Common myeloid progenitor, CD34-positive (primary cell): Measurements from ENCODE around the gene DDX49.
"Not testable (repeated sequence)": the region's sequence is repeated elsewhere in the genome, so short reads cannot be mapped to it uniquely, and the experiment has no call there.

Source experiments
- CTCF ChIA-PET: fragments of 350-600 bp; sonication (Branson Sonifier 250); formaldehyde crosslinking; loops from one replicate; lab custom pipeline; 2021; ENCODE audit warnings: antibody characterized with exemption; lab: Charles Lee
- POLR2A ChIA-PET: fragments of 350-600 bp; sonication (Branson Sonifier 250); formaldehyde crosslinking; loops from one replicate; lab custom pipeline; 2021; ENCODE audit warnings: antibody characterized with exemption; lab: Charles Lee
- DNase-seq, 3 donors: peaks; one replicate each; pipeline versions ENCODE4 v3.0.0 to v3.0.0-alpha.2; 2013
- H3K27ac ChIP-seq, 2 experiments: 1 replicate in 1 of 2; 2 replicates in 1 of 2; pipeline ENCODE4 v1.7.0; 2013; ENCODE audit warnings: inconsistent platforms in 2 of 2, low read length in 2 of 2, mild to moderate bottlenecking in 2 of 2, low read depth in 1 of 2, moderate library complexity in 1 of 2; ENCODE audit not compliant: severe bottlenecking in 2 of 2, insufficient read depth in 1 of 2, poor library complexity in 1 of 2
- H3K27me3 ChIP-seq, 5 experiments: replicated peaks in 2 of 5; 1 replicate in 3 of 5; 2 replicates in 2 of 5; pipeline versions ENCODE4 v1.6.1 to v1.7.0; 2013; ENCODE audit warnings: low read length in 4 of 5, mild to moderate bottlenecking in 2 of 5, moderate library complexity in 2 of 5, inconsistent platforms in 1 of 5; ENCODE audit not compliant: insufficient read depth in 5 of 5, control insufficient read depth in 4 of 5
- H3K36me3 ChIP-seq, 4 experiments: 1 replicate in 2 of 4; 2 replicates in 2 of 4; pipeline versions ENCODE4 v1.6.1 to v1.7.0; 2013; ENCODE audit warnings: low read length in 3 of 4, control low read depth in 1 of 4, mild to moderate bottlenecking in 1 of 4; ENCODE audit not compliant: control insufficient read depth in 4 of 4, insufficient read depth in 4 of 4
- H3K4me1 ChIP-seq, 4 experiments: 1 replicate in 3 of 4; 2 replicates in 1 of 4; pipeline versions ENCODE4 v1.6.1 to v1.7.1; 2013; ENCODE audit warnings: low read length in 3 of 4, mild to moderate bottlenecking in 3 of 4, control low read depth in 1 of 4, inconsistent platforms in 1 of 4, moderate library complexity in 1 of 4; ENCODE audit not compliant: control insufficient read depth in 4 of 4, insufficient read depth in 4 of 4; ENCODE audit errors: control extremely low read depth in 1 of 4
- H3K4me3 ChIP-seq, 7 experiments: 1 replicate in 4 of 7; 2 replicates in 3 of 7; pipeline versions ENCODE4 v1.5.1 to v1.7.0; 2013; ENCODE audit warnings: mild to moderate bottlenecking in 7 of 7, low read length in 6 of 7, moderate library complexity in 6 of 7, inconsistent platforms in 2 of 7, low read depth in 2 of 7, control low read depth in 1 of 7; ENCODE audit not compliant: insufficient read depth in 4 of 7, control insufficient read depth in 1 of 7; ENCODE audit errors: extremely low read depth in 1 of 7
- H3K9me3 ChIP-seq, 5 experiments: 1 replicate in 4 of 5; 2 replicates in 1 of 5; pipeline versions ENCODE4 v1.6.1 to v1.7.1; 2013; ENCODE audit warnings: low read length in 4 of 5, mild to moderate bottlenecking in 2 of 5, inconsistent platforms in 1 of 5, low read depth in 1 of 5, moderate library complexity in 1 of 5; ENCODE audit not compliant: control insufficient read depth in 4 of 5, insufficient read depth in 2 of 5; ENCODE audit errors: control extremely low read depth in 1 of 5
- WGBS: methylation state at CpG from one replicate; pipeline ENCODE4 v1.1.5; 2013; ENCODE audit not compliant: insufficient coverage; 5-methylcytosine and 5-hydroxymethylcytosine counted together

DDX49 gene

DNA sequence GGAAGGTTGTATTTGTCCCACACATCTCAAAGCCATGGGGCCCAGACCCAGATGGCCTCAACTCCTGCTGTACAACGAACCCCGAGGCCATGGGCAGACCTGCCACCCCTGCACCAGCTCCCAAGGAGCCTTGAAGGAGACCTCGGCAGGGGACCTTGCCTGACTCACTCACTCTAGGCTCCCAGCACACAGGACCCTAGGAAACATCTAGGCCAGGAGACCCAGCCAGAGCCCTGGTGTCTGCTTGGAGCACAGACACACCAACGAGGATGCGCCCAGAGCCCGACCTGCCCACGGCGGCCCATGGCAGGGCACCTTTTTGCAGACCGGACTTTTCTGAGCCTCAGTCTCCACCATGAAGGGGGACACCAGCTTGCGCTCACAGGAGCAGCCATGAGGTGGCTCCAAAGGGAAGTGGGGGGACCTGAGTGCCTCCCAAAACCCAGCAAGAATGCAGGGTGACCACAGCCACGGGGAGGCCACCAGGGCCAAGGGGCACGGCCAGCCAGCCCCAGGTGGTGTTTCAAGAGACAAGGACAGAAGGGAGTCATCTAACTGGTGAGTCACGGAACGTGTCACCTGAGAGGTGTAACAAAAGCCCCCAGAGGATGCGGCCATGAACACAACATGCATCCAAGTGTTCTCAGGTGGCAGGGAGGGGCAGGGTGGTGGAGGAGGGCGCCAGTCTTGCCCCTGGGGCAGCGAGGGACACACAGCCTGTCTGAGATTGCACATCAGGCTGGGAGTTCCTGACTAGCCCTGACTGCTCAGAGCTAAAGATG lies 18.6 kb upstream of the DDX49 start:
- Histone ChIP-seq H3K9me3 (no peaks in the 10 kb centered on the region), H3K36me3 (peaks cover 2 to 58% (median 38%) of the 10 kb centered on the region in 4 experiments), H3K27me3 (peaks cover 0 to 15% (median 0%) of the 10 kb centered on the region in 5 experiments), H3K4me3 (no peak overlapping the region), H3K4me1 (peaks cover 0 to 3% (median 1%) of the 10 kb centered on the region in 4 experiments), H3K27ac (no peak overlapping the region)
- POLR2A ChIA-PET = no interaction called here
- CTCF ChIA-PET = no interaction called here
- 95% methylated on average over 15 of the region's 17 CpGs for WGBS
- DNase-seq = no peak

DNA sequence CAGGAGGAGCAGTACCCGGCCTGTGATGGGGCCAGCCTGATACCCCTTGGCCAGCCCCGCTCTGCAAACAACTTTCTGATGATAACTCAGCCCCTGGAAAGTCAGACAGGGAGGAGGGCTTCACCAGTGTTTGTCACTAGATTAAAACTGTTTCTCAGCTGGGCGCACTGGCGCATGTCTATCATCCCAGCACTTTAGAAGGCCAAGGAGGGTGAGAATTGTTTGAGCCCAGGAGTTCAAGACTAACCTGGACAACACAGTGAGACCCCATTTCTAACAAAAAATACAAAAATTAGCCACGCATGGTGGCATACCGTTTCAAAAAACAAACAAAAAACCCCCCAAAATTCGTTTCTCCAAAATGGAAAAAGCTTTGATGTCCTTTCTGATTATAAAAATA lies 18.0 kb upstream of the DDX49 start:
- peaks cover 0 to 11% (median 0%) of the 10 kb centered on the region in 5 experiments for H3K27me3 ChIP-seq
- ChIA-PET POLR2A (no interaction called here), CTCF (interaction anchor here (1.5 kb wide), 1 partner anchor 15 kb away, joined by 3 read pairs; no protein-coding TSS in a partner anchor)
- no peaks in the 10 kb centered on the region for H3K9me3 ChIP-seq
- WGBS = 93% methylated on average over 3 of the region's 7 CpGs
- H3K4me1 ChIP-seq = peaks cover 0 to 1% (median 0%) of the 10 kb centered on the region in 4 experiments
- no peak overlapping the region for H3K27ac ChIP-seq
- no peak for DNase-seq
- H3K4me3 ChIP-seq = no peak overlapping the region
- H3K36me3 ChIP-seq = peaks cover 2 to 63% (median 43%) of the 10 kb centered on the region in 4 experiments

DNA sequence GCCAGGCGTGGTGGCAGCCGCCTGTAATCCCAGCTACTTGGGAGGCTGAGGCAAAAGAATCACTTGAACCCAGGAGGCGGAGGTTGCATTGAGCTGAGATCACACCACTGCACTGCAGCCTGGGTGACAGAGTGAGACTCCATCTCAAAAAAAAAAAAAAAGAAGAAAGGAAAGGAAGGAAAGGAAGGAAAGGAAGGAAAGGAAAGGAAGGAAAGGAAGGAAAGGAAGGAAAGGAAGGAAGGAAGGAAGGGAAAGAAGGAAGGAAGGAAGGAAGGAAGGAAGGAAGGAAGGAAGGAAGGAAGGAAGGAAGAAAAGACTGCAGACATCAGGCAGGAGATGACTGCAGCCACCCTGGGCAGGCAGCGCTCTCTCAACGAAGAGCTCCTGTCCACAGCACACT lies 17.0 kb upstream of the DDX49 start:
- H3K4me3 ChIP-seq, H3K27ac ChIP-seq, H3K9me3 ChIP-seq, H3K4me1 ChIP-seq, H3K27me3 ChIP-seq, POLR2A ChIA-PET, DNase-seq: not testable (repeated sequence)
- peaks cover 2 to 72% (median 52%) of the 10 kb centered on the region in 4 experiments for H3K36me3 ChIP-seq
- WGBS = 100% methylated on average over 2 of the region's 5 CpGs
- CTCF ChIA-PET = interaction anchor here (1.5 kb wide), 1 partner anchor 14 kb away, joined by 3 read pairs; no protein-coding TSS in a partner anchor

DNA sequence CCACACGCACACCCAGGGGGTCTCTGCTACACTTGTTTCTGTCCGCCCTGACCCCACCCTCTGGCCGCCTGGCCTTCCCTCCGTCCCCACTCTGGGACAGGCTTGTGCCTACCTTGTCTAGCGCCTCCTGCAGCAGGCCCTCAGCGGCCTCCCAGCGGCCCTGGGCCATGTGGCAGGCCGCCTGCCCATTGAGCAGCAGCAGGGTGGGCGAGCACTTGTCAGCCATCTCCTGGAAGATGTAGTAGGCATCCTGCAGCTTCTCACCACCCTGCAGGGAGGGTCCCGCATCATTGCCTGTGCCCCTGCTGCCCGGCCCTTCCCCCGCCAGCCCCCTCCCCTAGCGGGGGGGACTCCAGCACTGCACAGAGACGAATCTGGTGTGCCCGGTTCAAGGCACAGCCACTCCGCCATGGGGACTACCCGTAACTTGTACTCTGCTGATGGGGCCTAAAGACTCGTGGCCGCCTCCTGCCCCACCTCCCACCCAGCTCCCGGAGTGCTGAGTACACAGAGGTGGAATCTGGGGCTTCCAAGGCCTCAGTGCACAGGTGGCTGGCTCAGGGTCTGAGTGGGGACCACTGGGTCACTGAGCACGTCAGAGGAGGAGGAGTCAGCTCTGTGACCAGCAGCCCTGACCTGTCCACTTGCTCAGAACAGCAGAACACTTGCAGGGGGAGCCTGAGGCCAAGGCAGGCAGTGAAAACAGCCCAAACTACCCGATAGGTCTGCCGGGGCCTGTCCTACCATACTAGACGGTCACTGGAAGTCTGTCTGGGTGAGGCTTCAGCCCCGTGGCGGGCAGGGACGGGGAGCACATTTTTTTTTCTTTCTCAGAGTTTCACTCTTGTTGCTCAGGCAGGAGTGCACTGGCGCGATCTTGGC lies 16.1 kb upstream of the DDX49 start:
- no peaks in the 10 kb centered on the region for H3K4me1 ChIP-seq

DNA sequence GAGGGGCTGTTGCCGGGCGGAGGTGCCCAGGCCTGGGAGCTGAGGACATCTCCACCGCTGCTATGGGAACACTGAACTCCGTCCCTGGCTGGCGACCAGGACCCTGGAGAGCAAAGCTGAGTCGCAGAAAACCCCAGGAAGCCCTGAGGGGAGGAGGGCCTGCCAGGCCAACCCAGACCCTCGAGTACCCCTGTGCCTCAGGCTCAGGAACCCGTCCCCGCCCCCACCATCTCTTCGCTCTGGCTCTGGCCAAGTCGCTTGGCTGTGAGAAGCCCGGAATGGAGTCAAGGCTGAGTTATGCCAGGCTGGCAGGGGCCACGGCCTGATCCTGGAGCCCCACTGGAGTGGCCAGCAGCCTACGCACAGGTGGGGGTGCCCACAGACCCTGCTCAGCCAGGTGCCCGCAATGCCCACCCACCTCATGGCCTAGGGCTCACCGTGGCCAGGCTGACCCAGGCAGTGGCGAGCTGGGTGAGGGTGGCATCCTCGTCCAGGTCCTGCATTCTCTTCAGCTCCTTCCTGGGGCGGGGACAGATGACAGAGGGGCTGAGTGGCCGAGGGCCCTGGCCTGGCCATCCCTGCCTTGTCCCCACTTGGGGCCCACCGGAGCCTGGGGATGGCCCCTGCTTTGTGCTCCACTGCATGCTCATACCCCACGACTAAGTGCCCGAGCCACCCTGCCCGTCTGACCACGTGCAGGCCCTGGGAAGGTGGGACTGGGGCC lies 15.0 kb upstream of the DDX49 start:
- peaks cover 2 to 77% (median 62%) of the 10 kb centered on the region in 4 experiments for H3K36me3 ChIP-seq
- H3K4me3 ChIP-seq = no peak overlapping the region
- no peaks in the 10 kb centered on the region for H3K4me1 ChIP-seq
- no peak overlapping the region for H3K27ac ChIP-seq
- no peaks in the 10 kb centered on the region for H3K27me3 ChIP-seq
- no peak for DNase-seq
- no peaks in the 10 kb centered on the region for H3K9me3 ChIP-seq
- ChIA-PET CTCF (interaction anchor here (1.0 to 1.2 kb wide), 2 partner anchors 10 to 15 kb away, joined by 4 read pairs; no protein-coding TSS in a partner anchor), POLR2A (no interaction called here)
- 96% methylated on average over 20 of the region's 25 CpGs for WGBS

More for the DNA sequence above, 16.1 kb upstream of the DDX49 start:
- POLR2A ChIA-PET = no interaction called here
- H3K36me3 ChIP-seq = peaks cover 2 to 79% (median 59%) of the 10 kb centered on the region in 4 experiments
- H3K9me3 ChIP-seq = no peaks in the 10 kb centered on the region
- CTCF ChIA-PET = interaction anchor here (1.2 kb wide), 1 partner anchor 14 kb away, joined by 4 read pairs; no protein-coding TSS in a partner anchor
- no peaks in the 10 kb centered on the region for H3K27me3 ChIP-seq
- peak in 1 of 3 donors; percentile 28 for DNase-seq
- 95% methylated on average over 29 of the region's 29 CpGs for WGBS
- no peak overlapping the region for H3K4me3 ChIP-seq
- H3K27ac ChIP-seq = no peak overlapping the region

DNA sequence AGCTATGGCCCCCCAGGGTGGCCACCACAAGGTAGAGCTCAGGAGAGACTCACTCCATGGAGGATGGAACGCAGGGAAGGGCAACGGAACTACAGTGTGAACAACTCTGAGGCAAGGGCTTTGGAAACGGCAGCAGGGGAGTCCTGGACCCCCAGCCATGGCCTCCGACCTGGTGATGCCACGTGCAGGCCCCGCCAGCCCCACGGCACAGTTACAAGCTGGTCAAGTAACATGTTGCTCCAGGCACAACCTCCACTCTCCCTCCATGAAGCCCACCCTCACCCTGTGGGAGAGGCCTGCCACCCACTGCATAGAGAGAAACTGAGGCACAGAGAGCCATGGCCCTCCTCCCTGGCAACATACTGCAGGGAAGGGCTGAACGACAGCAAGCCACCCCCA lies 14.5 kb upstream of the DDX49 start:
- DNase-seq = no peak
- H3K4me3 ChIP-seq = no peak overlapping the region
- H3K36me3 ChIP-seq = peaks cover 4 to 77% (median 60%) of the 10 kb centered on the region in 4 experiments
- 100% methylated on average over 8 of the region's 8 CpGs for WGBS
- ChIA-PET CTCF (interaction anchor here (1.0 kb wide), 1 partner anchor 9 kb away, joined by 4 read pairs; no protein-coding TSS in a partner anchor), POLR2A (no interaction called here)
- H3K27me3 ChIP-seq = no peaks in the 10 kb centered on the region
- H3K4me1 ChIP-seq = no peaks in the 10 kb centered on the region
- no peaks in the 10 kb centered on the region for H3K9me3 ChIP-seq
- no peak overlapping the region for H3K27ac ChIP-seq
